Right renal pelvis (tissue), 4 donors: ENCODE data around the gene TRIM8. TPM values are rescaled to one million over a fixed set of nuclear protein-coding genes. Genes with fewer than 3 reads are reported as not detected.

Experiments
- DNase-seq, 4 donors: peaks; one replicate each; pipeline ENCODE4 v3.0.0-alpha.2; 2013; ENCODE audit warnings: low read depth in 4 of 4, low spot score in 3 of 4, missing footprints in 1 of 4
- polyA plus RNA-seq, 4 donors: library from polyadenylated mRNA; unstranded; fragments of 120-200 nt; gene quantifications; one replicate each; pipeline ENCODE4 v1.2.1, GENCODE V29; 2013; ENCODE audit not compliant: insufficient read length in 4 of 4

Gene TRIM8, protein sequence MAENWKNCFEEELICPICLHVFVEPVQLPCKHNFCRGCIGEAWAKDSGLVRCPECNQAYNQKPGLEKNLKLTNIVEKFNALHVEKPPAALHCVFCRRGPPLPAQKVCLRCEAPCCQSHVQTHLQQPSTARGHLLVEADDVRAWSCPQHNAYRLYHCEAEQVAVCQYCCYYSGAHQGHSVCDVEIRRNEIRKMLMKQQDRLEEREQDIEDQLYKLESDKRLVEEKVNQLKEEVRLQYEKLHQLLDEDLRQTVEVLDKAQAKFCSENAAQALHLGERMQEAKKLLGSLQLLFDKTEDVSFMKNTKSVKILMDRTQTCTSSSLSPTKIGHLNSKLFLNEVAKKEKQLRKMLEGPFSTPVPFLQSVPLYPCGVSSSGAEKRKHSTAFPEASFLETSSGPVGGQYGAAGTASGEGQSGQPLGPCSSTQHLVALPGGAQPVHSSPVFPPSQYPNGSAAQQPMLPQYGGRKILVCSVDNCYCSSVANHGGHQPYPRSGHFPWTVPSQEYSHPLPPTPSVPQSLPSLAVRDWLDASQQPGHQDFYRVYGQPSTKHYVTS
- 100 to 1,000 TPM; 135 to 143 (median 136) TPM for polyA plus RNA-seq

DNA sequence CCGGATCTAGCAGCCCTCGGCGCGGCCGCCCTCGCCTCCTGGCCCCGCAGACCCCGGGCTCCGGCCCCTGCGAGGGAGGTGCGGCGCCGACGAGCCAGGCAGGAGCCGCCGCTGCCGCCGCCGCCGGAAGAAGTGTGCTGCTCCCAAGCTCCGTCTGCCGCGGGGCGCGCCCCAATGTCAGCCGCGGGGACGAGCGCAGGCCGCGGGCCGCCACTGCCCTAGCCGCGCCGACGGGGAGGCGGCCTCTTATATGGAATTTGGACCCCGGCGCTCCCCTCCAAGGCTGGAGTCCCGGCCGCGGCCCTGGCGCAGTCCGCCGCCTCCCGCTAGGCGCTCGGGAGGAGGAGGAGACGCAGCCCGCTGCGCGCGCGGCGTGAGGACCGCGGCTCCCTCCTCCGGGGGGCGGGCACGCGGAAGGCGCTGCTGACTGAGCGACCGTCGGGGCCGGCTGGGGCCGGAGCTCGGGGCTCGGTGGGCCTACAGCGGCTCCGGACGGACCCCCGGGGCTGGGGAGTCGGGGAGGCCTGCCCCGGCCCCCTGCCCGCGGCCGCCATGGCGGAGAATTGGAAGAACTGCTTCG lies at the start of gene TRIM8:
TRIM8 (plus strand) TSS at position 414 of the 580 bp plus-strand sequence; CDS start at position 553, 139 bp downstream.
- DNase-seq, result no peak

DNA sequence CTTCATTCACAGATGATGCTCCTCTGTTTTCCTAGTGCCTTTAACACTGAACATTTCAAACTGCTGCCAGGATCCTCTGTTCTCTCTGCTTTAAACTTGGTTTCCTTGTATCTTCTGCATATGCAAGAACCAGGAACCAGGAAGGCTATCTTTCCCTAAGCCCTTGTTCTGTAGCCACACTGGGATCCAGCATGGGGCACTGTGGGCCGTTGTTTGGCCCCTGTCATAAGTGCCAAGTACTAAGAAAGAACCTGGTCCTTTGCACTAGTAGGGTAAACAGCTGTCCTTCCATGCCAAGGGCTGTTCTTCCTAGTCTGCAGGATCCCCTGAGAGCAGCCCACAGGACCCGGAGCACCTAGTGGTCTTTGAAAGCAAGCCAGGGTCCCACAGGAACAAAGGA lies 49.0 kb upstream of the TRIM8 start:
- no peak for DNase-seq

DNA sequence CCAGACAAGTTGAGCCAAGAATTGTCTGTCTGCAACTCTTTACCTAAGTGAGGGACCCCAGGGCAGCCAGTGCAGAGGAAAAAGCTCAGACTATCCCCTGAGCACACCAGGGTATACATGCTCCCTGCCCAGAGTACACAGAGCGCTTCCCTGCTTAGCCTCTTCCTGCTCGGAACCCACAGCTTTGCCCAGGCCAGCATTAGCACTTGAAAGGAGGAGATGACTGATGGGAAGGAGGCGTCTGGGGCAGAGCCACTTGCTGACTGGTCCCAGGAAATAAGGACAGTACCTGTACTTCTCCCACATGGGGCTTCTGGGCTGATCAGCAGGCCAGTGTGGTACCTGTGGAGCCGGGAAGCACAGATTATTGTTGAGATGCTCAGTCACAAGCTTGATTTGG lies 48.4 kb upstream of the TRIM8 start:
- no peak for DNase-seq

DNA sequence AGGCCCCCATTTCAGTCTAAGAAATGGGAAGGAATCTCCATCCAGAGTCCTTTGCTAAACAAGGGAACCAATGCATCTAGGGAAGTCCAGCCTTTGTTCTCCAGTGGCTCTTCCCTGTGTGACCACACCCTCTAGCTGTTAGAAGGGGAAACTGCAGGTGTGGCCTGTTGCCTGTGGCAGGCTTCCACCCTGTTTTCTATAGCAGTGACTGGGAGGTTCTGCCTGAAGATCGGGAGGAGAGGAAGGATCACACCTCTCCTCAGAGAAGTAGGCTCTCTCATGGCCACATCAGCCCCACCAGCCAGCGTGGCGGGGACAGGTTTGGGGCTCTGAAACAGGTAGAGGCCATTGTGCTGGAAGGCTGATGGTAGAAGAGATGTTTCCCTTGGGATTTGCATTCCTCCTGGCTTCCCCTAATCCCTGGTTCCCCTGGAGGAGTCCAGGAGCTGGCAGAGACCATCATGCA lies 47.7 kb upstream of the TRIM8 start:
- DNase-seq, result no peak

DNA sequence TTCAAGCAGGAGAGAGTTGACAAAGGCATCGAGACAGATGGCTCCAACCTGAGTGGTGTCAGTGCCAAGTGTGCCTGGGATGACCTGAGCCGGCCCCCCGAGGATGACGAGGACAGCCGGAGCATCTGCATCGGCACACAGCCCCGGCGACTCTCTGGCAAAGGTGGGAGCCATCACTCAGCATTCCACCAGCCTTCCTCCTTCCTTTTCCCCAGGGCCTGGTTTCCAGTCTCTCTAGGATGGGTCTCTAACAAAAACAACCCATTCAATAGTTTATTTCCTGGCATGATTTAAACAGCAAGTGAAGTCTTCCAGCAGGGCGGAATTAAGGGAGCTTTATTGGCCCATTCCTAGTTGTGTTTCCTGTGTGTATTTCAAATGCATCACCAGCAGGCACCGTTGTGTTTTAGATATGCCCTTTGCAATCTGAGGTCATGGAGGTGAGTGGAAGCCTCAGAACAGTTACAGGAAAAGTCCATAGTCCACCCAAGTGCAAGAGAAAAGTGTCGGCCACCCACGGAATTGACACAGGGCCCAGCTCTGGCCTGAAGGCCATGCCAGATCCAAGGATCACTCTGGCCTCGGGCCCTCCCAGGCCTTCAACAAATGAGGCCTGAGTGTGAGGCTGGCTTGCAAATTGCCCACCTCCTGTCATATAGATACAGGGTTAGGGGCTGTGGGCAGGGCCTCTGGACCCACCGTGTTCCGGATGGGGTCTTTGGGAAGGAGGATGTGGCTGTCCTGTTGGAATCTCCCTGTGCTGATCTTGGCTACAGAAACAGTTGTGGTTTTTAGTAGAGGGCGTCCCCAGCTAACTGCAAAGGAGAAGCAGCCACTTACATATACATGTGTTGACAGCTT lies 46.9 kb upstream of the TRIM8 start:
- DNase-seq, result no peak

DNA sequence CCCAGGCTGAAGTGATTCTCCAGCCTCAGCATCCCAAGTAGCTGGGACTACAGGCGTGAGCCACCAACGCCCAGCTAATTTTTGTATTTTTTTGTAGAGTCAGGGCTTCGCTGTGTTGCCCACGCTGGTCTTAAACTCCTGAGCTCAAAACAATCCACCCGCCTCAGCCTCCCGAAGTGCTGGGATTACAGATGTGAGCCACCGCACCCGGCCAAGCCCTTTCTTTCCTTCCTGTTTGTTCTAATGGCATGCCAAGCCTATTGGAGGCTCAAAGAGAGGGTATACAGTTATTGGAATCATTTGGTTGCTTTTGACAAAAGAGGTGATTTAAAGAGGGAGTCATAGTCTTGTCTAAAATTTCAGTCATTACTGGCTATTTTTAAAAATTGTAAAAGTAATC lies 46.0 kb upstream of the TRIM8 start:
- DNase-seq, result no peak

DNA sequence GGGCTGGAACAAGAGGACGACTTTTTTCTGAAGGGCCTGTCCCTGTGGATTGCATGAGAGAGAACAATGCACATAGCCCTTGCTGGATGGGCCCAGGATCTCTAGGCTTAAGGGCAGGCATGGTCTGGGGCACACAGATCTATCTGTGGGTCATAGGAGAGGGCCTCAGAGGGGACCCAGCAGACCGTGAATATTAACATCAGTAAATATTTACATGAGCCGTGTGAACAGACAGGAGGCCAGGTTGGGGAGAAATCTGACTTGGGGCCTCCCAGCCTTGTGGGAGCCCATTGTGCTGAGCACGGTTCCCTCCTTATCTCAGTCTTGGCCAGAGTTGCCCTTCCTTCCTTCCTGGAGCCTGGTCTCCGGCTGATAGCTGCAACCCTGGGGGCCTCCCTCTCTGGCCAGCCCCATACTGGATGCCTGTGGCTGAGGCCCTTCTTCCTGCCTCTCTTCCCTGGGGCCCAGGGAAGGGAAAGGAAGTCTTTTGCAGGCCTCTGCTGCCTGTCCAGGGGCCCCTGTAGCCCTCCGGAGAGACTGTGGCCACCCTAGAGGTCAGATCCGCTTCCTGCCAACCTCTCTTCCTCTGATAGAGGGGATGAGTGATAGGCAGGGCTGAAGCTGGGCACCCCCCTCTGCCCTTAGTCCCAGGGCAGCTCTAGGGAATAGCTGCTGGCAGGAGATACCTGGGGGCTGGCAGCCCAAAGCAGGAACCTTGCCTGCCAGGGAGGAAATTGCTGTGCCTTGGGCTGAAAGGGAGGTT lies 44.5 kb upstream of the TRIM8 start:
- no peak for DNase-seq

DNA sequence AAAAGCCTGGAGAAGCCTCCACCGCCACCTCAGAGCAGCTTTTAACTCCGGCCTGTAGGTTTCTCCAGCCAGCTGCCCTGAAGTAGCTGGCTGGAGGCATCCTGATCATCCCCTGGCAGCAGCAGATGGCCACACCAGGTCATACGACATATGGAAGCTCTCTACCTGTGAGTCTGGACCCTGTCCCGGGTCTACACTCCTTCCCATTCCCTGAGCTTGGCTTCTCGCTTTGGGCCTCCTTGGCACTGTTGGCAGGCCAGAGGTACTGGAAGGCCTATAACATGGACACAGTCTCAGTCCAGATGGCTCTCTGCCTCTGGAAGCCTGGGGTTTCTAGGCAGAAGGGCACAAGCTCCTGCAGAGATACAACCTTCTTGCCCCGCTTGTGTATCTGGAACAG lies 43.5 kb upstream of the TRIM8 start:
- no peak for DNase-seq

DNA sequence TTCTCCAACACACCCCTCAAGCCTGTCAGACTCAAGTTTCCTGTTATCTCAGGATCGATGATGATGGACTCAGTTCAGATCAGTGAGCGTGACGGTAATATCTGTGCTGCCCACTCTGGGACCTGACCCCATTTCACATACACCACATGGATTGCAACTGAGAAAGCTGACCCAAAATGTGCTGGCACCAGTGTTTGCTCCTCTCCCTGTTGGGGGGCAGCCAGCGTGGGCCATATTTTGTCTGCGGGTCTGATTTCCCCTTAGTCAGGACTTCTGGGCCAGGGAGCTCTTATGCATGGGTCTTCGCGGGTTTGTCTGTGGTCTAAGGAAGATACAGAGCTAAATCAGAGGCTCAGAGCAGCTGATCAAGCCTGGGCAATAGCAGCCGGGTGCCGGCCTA lies 42.6 kb upstream of the TRIM8 start:
- DNase-seq, result no peak

DNA sequence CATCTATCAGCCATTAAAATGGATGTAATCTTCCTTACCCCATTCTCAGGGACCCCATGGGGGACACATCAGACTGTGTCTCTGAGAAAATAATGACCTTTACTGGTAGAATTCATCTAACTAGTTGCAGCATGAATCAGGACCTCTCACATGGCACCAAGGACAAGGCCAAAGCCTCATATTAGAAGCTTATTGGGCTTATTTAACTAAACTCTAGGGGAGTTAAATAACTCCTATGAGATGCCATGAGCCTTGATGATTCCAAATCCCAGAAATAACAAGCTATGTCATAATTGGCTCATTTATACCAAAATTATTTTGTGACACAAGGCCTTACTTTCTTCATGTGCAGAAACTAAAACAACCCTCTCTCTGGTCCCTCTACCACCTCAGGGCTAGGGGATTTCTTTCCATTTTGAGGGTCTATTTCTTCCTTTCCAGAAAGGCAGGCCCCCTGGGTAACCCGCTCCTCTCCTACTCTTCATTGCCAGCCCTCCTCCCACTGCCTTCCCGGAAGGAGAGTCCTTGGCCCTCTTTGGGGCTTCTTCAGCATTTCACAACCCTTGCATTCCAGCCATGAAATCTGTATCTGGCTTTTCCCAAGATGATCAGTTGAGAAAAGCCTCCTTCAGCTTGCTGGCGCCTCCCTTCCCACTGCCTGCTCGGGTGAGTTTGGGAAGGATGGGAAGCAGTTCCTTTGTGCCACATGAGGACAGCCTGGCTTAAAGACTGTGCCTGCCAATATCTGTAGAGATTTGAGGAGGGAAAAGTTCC lies 41.8 kb upstream of the TRIM8 start:
- no peak for DNase-seq

DNA sequence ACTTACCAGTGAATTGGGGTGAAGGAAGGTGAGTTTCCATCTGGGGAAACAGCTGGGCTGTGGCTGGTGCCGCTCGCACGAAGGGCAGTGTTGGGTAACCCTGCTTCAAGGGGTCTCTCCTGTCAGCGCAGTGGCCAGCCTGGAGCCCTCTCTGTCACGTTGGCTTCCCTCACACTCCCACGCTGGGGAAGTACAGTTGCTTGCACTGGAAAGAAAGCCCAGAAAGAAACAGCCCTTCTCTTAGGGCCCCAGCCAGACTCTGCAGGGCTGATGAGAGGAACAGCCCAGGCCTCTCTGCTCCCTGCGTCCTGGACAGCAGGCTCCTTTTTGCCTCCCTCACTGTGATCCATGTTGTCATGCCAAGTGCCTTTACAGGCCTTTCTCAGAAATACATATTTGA lies 40.3 kb upstream of the TRIM8 start:
- no peak for DNase-seq

DNA sequence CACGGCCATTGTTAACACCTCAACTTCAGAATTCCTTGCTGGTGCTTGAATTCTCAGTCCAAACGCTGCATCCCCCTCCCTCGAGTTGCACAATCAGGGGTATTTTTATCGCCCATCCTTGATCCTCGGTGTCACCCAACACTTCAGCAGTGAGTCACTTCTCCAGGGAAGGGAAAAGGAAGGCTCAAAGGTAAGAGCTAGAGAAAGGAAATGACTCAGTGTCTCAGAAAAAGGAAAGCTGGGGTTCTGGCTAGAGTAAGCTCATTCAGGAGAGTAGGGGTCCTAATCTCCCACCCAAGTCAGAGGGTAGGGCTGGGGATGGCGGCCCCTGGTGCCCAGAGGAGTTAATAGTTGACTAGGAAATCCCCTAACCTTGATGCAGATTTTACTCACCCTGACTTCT lies 39.8 kb upstream of the TRIM8 start:
- no peak for DNase-seq

DNA sequence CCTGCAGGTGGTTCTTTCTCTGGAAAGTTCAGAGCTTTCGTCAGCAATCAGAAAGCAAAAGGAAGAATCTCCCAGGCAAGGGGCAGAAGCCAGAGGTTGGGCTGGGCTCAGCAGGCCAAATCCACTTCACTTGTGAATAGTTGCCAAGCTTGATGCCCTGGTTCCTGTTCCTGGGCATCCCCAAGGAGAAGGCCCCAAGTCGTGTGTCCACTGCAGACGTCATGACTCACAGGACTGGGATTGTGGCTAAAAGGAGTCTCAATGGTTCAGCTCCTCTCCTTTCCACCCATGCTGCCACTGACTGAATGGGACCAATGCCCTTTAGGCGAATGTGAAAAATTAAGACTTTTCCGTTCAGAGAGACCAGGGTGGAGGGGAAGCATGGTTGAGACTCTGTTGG lies 38.6 kb upstream of the TRIM8 start:
- DNase-seq, result no peak

DNA sequence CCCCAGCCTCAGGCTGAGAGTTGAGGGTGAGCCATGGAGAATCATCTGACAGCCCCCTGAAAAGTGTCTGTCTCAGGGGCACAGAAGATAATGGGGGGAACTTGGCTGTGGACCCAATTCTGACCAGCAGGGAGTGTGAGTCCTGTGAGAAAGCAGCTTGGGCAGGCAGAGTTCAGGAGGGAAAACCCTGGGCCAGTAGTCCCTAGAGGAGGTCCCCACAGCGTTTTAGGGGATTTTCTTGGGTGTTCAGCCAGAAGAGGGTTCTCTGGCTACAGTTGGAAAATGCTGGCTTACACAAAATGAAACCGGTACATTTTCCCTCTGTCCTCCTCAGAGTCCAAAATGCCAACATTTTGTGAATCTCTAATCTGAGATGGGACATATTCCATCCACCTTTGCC lies 35.8 kb upstream of the TRIM8 start:
- no peak for DNase-seq

DNA sequence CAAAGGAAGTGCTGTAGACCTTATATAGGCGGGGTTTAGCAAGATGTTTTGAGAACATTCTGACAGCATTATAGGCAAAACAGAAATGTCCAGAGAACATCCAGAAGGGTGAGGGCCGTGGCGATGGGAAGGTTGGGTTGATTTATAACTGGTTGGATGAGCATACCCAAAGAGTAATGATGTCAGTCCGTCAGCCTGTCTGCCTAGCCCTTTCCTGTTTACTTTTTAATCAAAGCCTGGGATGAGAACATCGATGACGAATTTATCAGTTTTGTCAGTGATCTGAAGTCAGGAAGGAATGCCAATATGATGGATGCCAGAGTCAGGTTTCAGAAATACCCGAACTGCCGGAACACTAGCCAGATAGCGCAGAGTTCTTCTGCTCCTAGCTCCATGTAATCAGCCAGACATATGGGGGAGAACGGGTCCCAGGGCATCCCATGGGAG lies 33.8 kb upstream of the TRIM8 start:
- DNase-seq, result no peak

DNA sequence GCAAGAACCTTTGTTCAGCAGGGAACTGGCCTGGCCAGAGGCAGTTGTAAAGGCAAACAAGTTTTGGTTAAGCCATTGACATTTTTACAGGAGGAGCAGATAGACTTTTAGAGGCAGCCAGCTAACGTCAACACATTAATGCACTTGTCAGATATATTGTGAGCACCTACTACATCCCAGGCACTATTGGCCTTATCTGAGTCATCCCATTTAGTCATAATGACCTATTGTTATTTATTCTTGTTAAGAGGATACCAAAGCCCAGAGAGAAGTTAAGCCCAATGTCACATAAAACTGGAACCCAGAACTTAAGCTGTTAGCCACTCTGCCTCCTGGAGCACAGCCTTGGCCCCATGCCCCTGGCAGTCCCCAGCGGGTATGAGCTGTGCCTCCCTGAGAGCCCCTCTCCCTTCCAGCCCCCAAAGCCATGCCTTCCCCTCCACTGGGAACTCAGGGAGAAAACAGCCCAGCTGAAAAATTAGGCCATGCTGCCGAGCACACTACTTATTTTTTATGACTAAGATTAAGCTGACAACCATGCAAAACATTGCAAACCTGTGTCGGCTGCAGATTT lies 32.7 kb upstream of the TRIM8 start:
- no peak for DNase-seq

DNA sequence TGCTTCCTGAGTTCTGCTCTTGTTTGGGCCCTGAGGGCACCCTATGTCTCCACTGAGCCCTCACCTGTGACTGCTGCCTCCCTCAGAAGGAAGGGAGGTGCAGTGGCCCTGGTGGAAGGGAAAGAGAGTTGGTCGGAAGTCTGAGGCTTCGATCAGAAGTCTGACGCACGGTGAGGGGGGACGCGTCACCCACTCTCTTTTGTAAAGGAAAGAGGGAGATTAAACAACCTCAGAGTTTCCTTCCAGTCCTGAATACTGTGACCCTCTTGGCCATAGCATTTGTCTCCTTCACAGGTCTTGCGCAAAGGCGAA lies 31.4 kb upstream of the TRIM8 start:
- no peak for DNase-seq

DNA sequence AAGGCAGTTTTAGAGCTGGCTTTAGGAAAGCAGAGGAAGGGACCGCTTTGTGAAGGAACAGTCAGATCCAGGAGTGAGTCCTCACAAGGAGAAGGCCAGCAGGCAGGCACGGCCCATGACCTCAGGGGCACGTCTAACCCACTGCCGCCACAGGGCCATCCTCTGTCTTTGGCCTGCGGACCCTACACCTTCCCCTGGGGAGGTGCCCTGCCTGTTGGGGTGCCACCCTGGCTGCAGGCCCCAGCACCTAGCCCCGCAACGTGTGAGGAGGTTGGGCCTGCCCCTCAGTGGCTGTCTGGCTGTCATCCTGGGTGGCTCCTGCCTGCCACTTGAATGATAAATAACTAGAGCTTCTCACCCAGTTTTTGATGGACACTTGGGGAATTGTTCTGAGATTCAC lies 31.0 kb upstream of the TRIM8 start:
- DNase-seq, result no peak

DNA sequence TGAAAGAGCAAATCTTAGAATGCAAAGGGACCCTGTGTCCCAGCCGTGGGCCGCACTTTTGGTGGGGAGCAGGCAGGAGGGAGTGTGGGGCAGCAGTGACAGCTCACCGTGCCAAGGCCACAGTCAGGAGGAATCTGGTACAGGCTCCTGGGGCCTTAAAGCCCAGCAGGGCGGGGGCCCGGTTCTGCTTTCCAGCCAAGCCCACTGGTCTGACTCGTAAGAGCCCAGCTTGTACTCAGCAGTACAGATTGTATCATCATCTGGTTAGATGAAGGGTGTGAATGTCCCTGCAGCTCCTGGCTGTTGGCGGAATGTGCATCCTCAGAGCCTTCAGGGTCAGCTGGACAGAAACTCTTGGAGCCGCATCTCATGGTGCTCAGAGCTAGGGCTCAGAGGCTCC lies 30.5 kb upstream of the TRIM8 start:
- DNase-seq, result no peak
